SK-N-SH treated with all-trans-retinoic acid at 6 μM for 48 hours (cell line): Measurements from ENCODE around the gene NELFE.
"Not testable (repeated sequence)": the region's sequence is repeated elsewhere in the genome, so short reads cannot be mapped to it uniquely, and the experiment has no call there.

Experiments
- ARNTL ChIP-seq: fragments of 450-650 bp; formaldehyde crosslinking; IDR thresholded peaks from 2 replicates; pipeline ENCODE4 v1.5.0; 2020; ENCODE audit warnings: low read depth, mild to moderate bottlenecking, moderate library complexity, borderline replicate concordance
- CSDC2 ChIP-seq: fragments of 250-450 bp; sonication (Bioruptor Pico); IDR thresholded peaks from 2 replicates; pipeline ENCODE4 v1.5.0; 2020; ENCODE audit warnings: mild to moderate bottlenecking, moderate library complexity
- POU6F1 ChIP-seq: fragments of 250-450 bp; sonication (Bioruptor Pico); IDR thresholded peaks from 2 replicates; pipeline ENCODE4 v1.8.0; 2021; ENCODE audit warnings: low read depth, mild to moderate bottlenecking, moderate library complexity, borderline replicate concordance
- RARB ChIP-seq: fragments of 250-450 bp; sonication (Bioruptor Pico); IDR thresholded peaks from 2 replicates; pipeline ENCODE4 v1.8.0; 2021; ENCODE audit warnings: mild to moderate bottlenecking, moderate library complexity
- TSHZ2 ChIP-seq: fragments of 250-450 bp; sonication (Bioruptor Pico); IDR thresholded peaks from 2 replicates; pipeline ENCODE4 v1.5.0; 2020; ENCODE audit warnings: mild to moderate bottlenecking, moderate library complexity
- ZC3H10 ChIP-seq: fragments of 250-450 bp; sonication (Bioruptor Pico); IDR thresholded peaks from 2 replicates; pipeline ENCODE4 v1.5.1; 2021; ENCODE audit warnings: mild to moderate bottlenecking, moderate library complexity
- ZFP3 ChIP-seq: fragments of 250-450 bp; sonication (Bioruptor Pico); IDR thresholded peaks from 2 replicates; pipeline ENCODE4 v1.5.0; 2020; ENCODE audit warnings: mild to moderate bottlenecking, moderate library complexity
- ZFP30 ChIP-seq: fragments of 450-650 bp; formaldehyde crosslinking; IDR thresholded peaks from 2 replicates; pipeline ENCODE4 v1.5.0; 2022; ENCODE audit warnings: mild to moderate bottlenecking, moderate library complexity
- ZNF565 ChIP-seq: fragments of 450-650 bp; formaldehyde crosslinking; conservative IDR thresholded peaks from 2 replicates; pipeline ENCODE4 v1.5.0; 2020; ENCODE audit warnings: low read depth, mild to moderate bottlenecking, moderate library complexity
- TF ChIP-seq, protein P1 (sequence below): fragments of 250-450 bp; sonication (Bioruptor Pico); IDR thresholded peaks from 2 replicates; pipeline ENCODE4 v1.5.1; 2020; ENCODE audit warnings: low read depth, mild to moderate bottlenecking, moderate library complexity

DNA sequence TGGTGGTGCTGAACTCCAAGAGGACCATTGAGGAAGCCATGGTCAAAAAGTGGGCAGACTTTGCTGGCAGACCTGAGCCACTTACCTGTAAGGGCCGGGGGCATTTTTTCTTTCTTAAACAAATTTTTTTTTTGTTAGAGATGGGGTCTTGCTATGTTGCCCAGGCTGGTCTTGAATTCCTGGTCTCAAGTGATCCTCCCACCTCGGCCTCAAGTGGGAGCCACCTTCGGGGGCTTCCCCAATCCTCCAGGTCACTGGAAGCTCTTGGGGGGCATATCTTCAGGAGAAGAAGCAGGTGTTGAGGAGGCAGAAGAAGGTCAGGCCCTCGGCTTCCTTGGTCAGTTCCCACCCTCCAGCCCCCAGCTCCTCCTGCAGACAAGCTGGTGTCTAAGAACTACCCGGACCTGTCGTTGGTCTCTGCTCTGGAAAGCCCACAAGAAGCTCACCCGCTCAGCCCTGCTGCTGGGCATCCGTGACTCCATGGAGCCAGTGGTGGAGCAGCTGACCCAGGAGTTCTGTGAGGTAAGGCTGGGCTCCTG, 47.3 kb upstream of the NELFE start:
- not testable (repeated sequence) for TF ChIP-seq RARB (CRISPR knock-in tag); CSDC2; ZNF565 (CRISPR knock-in tag); POU6F1 (CRISPR knock-in tag); ZC3H10 (CRISPR knock-in tag); ZFP3 (CRISPR knock-in tag); TSHZ2 (CRISPR knock-in tag); ZFP30; ARNTL
- TF ChIP-seq, protein P1, sequence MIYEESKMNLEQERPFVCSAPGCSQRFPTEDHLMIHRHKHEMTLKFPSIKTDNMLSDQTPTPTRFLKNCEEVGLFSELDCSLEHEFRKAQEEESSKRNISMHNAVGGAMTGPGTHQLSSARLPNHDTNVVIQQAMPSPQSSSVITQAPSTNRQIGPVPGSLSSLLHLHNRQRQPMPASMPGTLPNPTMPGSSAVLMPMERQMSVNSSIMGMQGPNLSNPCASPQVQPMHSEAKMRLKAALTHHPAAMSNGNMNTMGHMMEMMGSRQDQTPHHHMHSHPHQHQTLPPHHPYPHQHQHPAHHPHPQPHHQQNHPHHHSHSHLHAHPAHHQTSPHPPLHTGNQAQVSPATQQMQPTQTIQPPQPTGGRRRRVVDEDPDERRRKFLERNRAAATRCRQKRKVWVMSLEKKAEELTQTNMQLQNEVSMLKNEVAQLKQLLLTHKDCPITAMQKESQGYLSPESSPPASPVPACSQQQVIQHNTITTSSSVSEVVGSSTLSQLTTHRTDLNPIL (CRISPR knock-in tag): not testable (repeated sequence)
